ENCODE data around the gene ZDHHC11.
"Not testable (repeated sequence)": the region's sequence is repeated elsewhere in the genome, so short reads cannot be mapped to it uniquely, and the experiment has no call there.

DNA sequence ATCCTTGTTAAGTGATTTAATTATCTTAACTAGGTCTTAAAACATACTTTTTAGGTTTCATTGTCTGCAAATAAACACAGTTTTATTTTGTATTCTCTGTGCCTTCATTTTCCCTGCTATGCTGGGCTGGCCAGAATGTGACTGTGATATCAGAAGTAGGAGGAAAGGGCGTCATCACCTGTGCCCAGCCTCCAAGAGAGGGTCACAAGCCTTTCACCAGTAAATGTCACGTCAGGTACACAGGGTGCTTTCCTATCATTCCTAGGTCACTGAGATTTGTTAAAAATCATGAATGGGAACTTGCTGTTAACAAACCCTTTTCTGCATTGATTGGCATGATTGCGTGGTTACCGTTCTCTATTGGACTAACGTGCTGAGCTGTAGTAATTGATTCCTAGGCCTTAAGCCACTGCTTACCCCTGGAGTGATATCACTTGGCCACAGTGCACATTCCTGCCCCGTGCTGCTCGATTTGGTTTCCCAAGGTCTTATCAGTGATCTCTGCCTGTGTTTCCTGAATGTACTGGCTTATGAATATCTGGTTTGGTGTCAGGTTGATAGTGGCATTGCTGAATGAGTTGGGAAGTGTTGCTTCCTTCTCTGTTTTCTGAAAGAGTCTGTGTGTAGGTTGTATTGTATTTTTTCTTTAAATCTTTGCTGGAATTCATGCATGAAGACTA lies 14.7 kb downstream of the ZDHHC11 start:
- TF ChIP-seq, protein P1, sequence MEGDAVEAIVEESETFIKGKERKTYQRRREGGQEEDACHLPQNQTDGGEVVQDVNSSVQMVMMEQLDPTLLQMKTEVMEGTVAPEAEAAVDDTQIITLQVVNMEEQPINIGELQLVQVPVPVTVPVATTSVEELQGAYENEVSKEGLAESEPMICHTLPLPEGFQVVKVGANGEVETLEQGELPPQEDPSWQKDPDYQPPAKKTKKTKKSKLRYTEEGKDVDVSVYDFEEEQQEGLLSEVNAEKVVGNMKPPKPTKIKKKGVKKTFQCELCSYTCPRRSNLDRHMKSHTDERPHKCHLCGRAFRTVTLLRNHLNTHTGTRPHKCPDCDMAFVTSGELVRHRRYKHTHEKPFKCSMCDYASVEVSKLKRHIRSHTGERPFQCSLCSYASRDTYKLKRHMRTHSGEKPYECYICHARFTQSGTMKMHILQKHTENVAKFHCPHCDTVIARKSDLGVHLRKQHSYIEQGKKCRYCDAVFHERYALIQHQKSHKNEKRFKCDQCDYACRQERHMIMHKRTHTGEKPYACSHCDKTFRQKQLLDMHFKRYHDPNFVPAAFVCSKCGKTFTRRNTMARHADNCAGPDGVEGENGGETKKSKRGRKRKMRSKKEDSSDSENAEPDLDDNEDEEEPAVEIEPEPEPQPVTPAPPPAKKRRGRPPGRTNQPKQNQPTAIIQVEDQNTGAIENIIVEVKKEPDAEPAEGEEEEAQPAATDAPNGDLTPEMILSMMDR (IDR thresholded peaks at IDR 0.05): not testable (repeated sequence)
- TF ChIP-seq POLR2A (IDR thresholded peaks at IDR 0.05): not testable (repeated sequence)
